ENCODE data around the gene KLF6. TPM values are rescaled to one million over a fixed set of nuclear protein-coding genes. Genes with fewer than 3 reads are reported as not detected.
A peak's percentile ranks its signal among the peaks of the same experiment; 100 is the strongest.

Gene KLF6
- polyA plus RNA-seq (2013, experiment 1 of 2) = 195 TPM
- polyA plus RNA-seq (2013, experiment 2 of 2) = 183 TPM

DNA sequence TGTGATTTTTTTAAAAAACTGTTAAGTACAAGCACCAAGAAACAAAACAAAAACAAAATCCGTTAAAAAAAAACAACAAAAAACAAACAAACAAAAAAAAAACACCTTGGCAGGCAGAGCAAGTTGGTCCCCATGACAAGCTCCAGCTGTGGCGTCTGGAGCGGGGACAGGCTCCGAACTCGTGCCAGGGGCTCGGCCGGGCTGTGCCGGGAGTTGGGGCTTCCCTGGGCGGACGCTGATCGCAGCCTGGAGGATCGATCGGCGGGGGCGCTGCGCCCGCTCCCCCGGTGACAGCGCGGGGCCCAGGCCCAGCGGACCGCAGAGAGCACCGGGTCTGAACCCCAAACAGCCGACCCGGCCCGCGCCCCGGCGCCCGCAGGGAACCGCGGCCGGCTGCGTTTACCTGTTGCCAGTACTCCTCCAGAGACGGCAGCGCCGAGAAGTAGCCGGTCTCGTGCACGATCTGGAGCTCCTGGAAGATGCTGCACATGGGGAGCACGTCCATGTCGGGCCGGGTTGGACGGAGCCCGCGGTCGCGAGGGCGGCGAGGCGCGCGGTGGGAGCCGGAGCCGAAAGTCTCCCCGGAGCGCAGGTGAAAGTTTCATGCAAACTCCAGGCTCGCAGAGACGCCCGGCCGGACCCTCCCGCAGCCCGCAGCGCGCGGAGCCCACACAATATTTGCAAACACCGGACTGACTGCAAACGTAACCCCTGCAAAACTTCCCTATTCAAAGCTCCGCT is at the start of gene KLF6:
Gene KLF6, minus strand, starts transcription at position 700 of the 741 bp plus-strand sequence. Its CDS starts 195 bp downstream, at position 505.
- Histone ChIP-seq H3K9me3 (ENCODE audit: control insufficient read depth, low read length) (no peaks in the 10 kb centered on the region), H3K14ac (ENCODE audit: low read length in 2 of 2) (peak within 1 kb of the TSS; percentile 93 to 98), H2BK5ac (ENCODE audit: low read depth, low read length, poor library complexity, severe bottlenecking) (peak within 1 kb of the TSS; percentile 96), H4K91ac (ENCODE audit: low read length) (peak within 1 kb of the TSS; percentile 97), H2BK12ac (ENCODE audit: low read length in 2 of 2) (peak within 1 kb of the TSS in 1 of 2 experiments; percentile 78), H3K4ac (ENCODE audit: low read depth in 1 of 2, low read length in 2 of 2) (peak within 1 kb of the TSS; percentile 97 to 99), H3K4me2 (ENCODE audit: low read length, poor library complexity, severe bottlenecking) (peak within 1 kb of the TSS; percentile 76), H2BK15ac (ENCODE audit: low read depth, poor library complexity, severe bottlenecking) (peak within 1 kb of the TSS; percentile 84), H3K79me1 (replicated peaks; ENCODE audit: low read length, poor library complexity, severe bottlenecking) (no peaks in the 10 kb centered on the region), H2AFZ (ENCODE audit: low read depth, low read length) (no peak within 1 kb of the TSS), H4K8ac (ENCODE audit: low read length) (peak within 1 kb of the TSS; percentile 90), H3K4me3 (ENCODE audit: insufficient read depth in 1 of 2, low read depth in 1 of 2, low read length in 2 of 2) (peak within 1 kb of the TSS; percentile 95 to 97), H3K9ac (ENCODE audit: low read length) (peak within 1 kb of the TSS; percentile 100), H2AK5ac (ENCODE audit: low read length, severe bottlenecking) (peak within 1 kb of the TSS; percentile 55), H3K18ac (ENCODE audit: low read depth in 1 of 2, low read length in 2 of 2) (peak within 1 kb of the TSS; percentile 99), H3K4me1 (ENCODE audit: control insufficient read depth, insufficient read depth, low read depth, low read length) (peaks cover 15% of the 10 kb centered on the region), H3K27me3 (ENCODE audit: control insufficient read depth in 1 of 2, insufficient read depth in 1 of 2, low read length in 2 of 2) (no peaks in the 10 kb centered on the region), H2BK120ac (ENCODE audit: low read depth, low read length) (peak within 1 kb of the TSS; percentile 99), H3K27ac (ENCODE audit: low read length, poor library complexity, severe bottlenecking) (peak within 1 kb of the TSS; percentile 91), H3K23ac (ENCODE audit: low read length in 2 of 2) (peak within 1 kb of the TSS in 1 of 2 experiments; percentile 100), H3K36me3 (ENCODE audit: control insufficient read depth in 1 of 2, insufficient read depth in 2 of 2, low read depth in 1 of 2, low read length in 2 of 2) (peaks cover 22 to 42% of the 10 kb centered on the region in 2 experiments)
- WGBS = under 1% methylated on average over 45 of the region's 69 CpGs
- DNase-seq = no peak

DNA sequence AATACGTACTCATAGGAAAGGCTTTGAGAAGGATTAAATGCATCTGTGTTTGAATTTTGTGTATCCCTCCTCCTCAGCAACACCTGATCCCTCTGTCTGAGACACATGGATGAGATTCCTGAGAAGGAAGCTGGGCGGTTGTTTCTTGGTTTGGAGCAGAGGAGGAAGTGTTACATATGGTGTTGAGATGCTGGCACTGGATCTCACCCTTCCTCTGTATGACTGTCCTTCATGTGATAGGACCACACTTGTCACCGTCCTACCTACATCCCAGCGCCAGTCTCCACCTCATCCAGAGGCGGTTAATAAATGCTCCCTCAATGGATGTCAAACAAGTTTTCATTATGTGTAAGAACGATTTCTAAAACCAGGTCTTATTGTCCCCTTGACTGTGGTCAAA is 49.4 kb upstream of the KLF6 start:
- no peak overlapping the region for H2AFZ ChIP-seq (ENCODE audit: low read depth, low read length)
- H2BK120ac ChIP-seq (ENCODE audit: low read depth, low read length) = no peak overlapping the region
- H3K23ac ChIP-seq (ENCODE audit: low read length in 2 of 2) = no peak overlapping the region
- H2BK15ac ChIP-seq (ENCODE audit: low read depth, poor library complexity, severe bottlenecking) = no peak overlapping the region
- peaks cover 7% of the 10 kb centered on the region for H3K4me1 ChIP-seq (ENCODE audit: control insufficient read depth, insufficient read depth, low read depth, low read length)
- H2AK5ac ChIP-seq (ENCODE audit: low read length, severe bottlenecking) = no peak overlapping the region
- H3K4ac ChIP-seq (ENCODE audit: low read depth in 1 of 2, low read length in 2 of 2) = no peak overlapping the region
- H2BK5ac ChIP-seq (ENCODE audit: low read depth, low read length, poor library complexity, severe bottlenecking) = no peak overlapping the region
- H3K4me3 ChIP-seq (ENCODE audit: insufficient read depth in 1 of 2, low read depth in 1 of 2, low read length in 2 of 2) = no peak overlapping the region
- H3K4me2 ChIP-seq (ENCODE audit: low read length, poor library complexity, severe bottlenecking) = no peak overlapping the region
- H3K9me3 ChIP-seq (ENCODE audit: control insufficient read depth, low read length) = no peaks in the 10 kb centered on the region
- H3K18ac ChIP-seq (ENCODE audit: low read depth in 1 of 2, low read length in 2 of 2) = peak overlapping the region in 1 of 2 experiments; percentile 13
- no peaks in the 10 kb centered on the region for H3K27me3 ChIP-seq (ENCODE audit: control insufficient read depth in 1 of 2, insufficient read depth in 1 of 2, low read length in 2 of 2)
- H2BK12ac ChIP-seq (ENCODE audit: low read length in 2 of 2) = peak overlapping the region in 1 of 2 experiments; percentile 29
- no peak overlapping the region for H4K8ac ChIP-seq (ENCODE audit: low read length)
- no peak overlapping the region for H3K14ac ChIP-seq (ENCODE audit: low read length in 2 of 2)
- no peak for DNase-seq
- WGBS = 90% methylated on average over 2 of the region's 6 CpGs
- H4K91ac ChIP-seq (ENCODE audit: low read length) = no peak overlapping the region
- H3K79me1 ChIP-seq (replicated peaks; ENCODE audit: low read length, poor library complexity, severe bottlenecking) = peaks cover 2% of the 10 kb centered on the region
- H3K27ac ChIP-seq (ENCODE audit: low read length, poor library complexity, severe bottlenecking) = no peak overlapping the region
- no peak overlapping the region for H3K9ac ChIP-seq (ENCODE audit: low read length)
- H3K36me3 ChIP-seq (ENCODE audit: control insufficient read depth in 1 of 2, insufficient read depth in 2 of 2, low read depth in 1 of 2, low read length in 2 of 2) = no peaks in the 10 kb centered on the region

DNA sequence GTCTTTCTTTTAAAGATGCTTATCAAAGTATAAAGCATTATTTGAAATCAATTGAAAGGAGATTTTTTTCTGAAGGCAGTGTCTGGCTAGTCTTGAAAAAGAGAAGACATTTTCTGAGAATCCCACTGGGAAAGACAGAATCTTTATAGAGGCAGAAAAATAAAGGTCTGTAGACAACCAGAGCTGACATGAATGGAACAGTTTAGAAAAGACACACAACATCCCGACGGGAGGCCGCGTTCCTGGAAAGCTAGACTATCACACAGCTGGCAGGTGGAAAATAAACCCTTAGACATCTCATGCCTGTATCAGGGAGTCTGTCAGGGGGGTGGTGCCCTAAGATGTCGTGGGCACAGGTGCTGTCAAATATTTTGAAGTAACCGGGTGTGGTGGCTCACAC is 48.0 kb upstream of the KLF6 start:
- 93% methylated on average over 6 of the region's 6 CpGs for WGBS
- Histone ChIP-seq H2BK5ac (ENCODE audit: low read depth, low read length, poor library complexity, severe bottlenecking) (no peak overlapping the region), H3K9ac (ENCODE audit: low read length) (no peak overlapping the region), H2BK120ac (ENCODE audit: low read depth, low read length) (no peak overlapping the region), H3K9me3 (ENCODE audit: control insufficient read depth, low read length) (no peaks in the 10 kb centered on the region), H3K27ac (ENCODE audit: low read length, poor library complexity, severe bottlenecking) (no peak overlapping the region), H3K4ac (ENCODE audit: low read depth in 1 of 2, low read length in 2 of 2) (peak overlapping the region in 1 of 2 experiments; percentile 46), H3K4me1 (ENCODE audit: control insufficient read depth, insufficient read depth, low read depth, low read length) (peaks cover 10% of the 10 kb centered on the region), H3K79me1 (replicated peaks; ENCODE audit: low read length, poor library complexity, severe bottlenecking) (peaks cover 2% of the 10 kb centered on the region), H3K14ac (ENCODE audit: low read length in 2 of 2) (no peak overlapping the region), H2AFZ (ENCODE audit: low read depth, low read length) (no peak overlapping the region), H4K8ac (ENCODE audit: low read length) (no peak overlapping the region), H3K36me3 (ENCODE audit: control insufficient read depth in 1 of 2, insufficient read depth in 2 of 2, low read depth in 1 of 2, low read length in 2 of 2) (no peaks in the 10 kb centered on the region), H3K27me3 (ENCODE audit: control insufficient read depth in 1 of 2, insufficient read depth in 1 of 2, low read length in 2 of 2) (no peaks in the 10 kb centered on the region), H2BK15ac (ENCODE audit: low read depth, poor library complexity, severe bottlenecking) (no peak overlapping the region), H3K18ac (ENCODE audit: low read depth in 1 of 2, low read length in 2 of 2) (no peak overlapping the region), H2BK12ac (ENCODE audit: low read length in 2 of 2) (peak overlapping the region in 1 of 2 experiments; percentile 15), H3K23ac (ENCODE audit: low read length in 2 of 2) (no peak overlapping the region), H4K91ac (ENCODE audit: low read length) (no peak overlapping the region), H3K4me3 (ENCODE audit: insufficient read depth in 1 of 2, low read depth in 1 of 2, low read length in 2 of 2) (no peak overlapping the region), H3K4me2 (ENCODE audit: low read length, poor library complexity, severe bottlenecking) (no peak overlapping the region), H2AK5ac (ENCODE audit: low read length, severe bottlenecking) (no peak overlapping the region)
- DNase-seq = no peak

DNA sequence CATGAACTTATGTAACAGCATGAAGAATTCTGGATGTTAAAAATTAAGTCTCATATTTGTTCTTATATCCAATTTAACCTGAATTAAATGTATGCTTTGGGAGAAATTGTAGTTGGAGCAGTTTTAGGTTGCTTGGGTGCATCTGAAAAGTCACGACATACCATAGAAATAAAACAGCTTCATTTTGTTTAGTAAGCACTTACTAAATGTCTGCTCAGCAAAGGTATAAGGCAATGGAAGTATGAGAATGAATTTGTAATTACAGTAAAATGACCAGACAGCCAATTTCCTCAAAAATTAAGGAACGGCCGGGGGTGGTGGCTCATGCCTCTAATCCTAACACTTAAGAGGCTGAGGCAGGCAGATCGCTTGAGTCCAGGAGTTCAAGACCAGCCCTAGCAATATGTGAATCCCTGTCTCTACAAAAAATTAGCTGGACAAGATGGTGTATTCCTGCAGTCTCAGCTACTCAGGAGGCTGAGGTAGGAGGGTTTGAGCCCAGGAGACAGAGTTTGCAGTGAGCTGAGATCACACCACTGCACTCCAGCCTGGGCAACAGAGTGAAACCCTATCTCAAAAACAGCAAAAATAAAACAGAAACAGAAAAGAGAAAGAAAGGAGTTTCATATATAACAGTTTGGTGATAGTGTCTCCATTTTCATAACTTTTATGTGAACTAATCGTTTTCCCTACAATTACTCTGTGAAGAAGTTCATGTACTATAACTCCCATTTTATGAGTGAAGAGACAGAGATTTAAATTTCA is 47.2 kb upstream of the KLF6 start:
- Histone ChIP-seq H3K4me2 (ENCODE audit: low read length, poor library complexity, severe bottlenecking) (no peak overlapping the region), H3K23ac (ENCODE audit: low read length in 2 of 2) (no peak overlapping the region), H3K4ac (ENCODE audit: low read depth in 1 of 2, low read length in 2 of 2) (no peak overlapping the region), H3K27me3 (ENCODE audit: control insufficient read depth in 1 of 2, insufficient read depth in 1 of 2, low read length in 2 of 2) (no peaks in the 10 kb centered on the region), H3K79me1 (replicated peaks; ENCODE audit: low read length, poor library complexity, severe bottlenecking) (peaks cover 2% of the 10 kb centered on the region), H2BK120ac (ENCODE audit: low read depth, low read length) (peak overlapping the region; percentile 78), H3K4me1 (ENCODE audit: control insufficient read depth, insufficient read depth, low read depth, low read length) (peaks cover 16% of the 10 kb centered on the region), H2AK5ac (ENCODE audit: low read length, severe bottlenecking) (no peak overlapping the region), H3K4me3 (ENCODE audit: insufficient read depth in 1 of 2, low read depth in 1 of 2, low read length in 2 of 2) (no peak overlapping the region), H3K18ac (ENCODE audit: low read depth in 1 of 2, low read length in 2 of 2) (peak overlapping the region in 1 of 2 experiments; percentile 38), H4K8ac (ENCODE audit: low read length) (no peak overlapping the region), H2AFZ (ENCODE audit: low read depth, low read length) (no peak overlapping the region), H2BK5ac (ENCODE audit: low read depth, low read length, poor library complexity, severe bottlenecking) (no peak overlapping the region), H3K27ac (ENCODE audit: low read length, poor library complexity, severe bottlenecking) (no peak overlapping the region), H2BK12ac (ENCODE audit: low read length in 2 of 2) (no peak overlapping the region), H3K36me3 (ENCODE audit: control insufficient read depth in 1 of 2, insufficient read depth in 2 of 2, low read depth in 1 of 2, low read length in 2 of 2) (no peaks in the 10 kb centered on the region), H3K9me3 (ENCODE audit: control insufficient read depth, low read length) (no peaks in the 10 kb centered on the region), H3K9ac (ENCODE audit: low read length) (peak overlapping the region; percentile 37), H2BK15ac (ENCODE audit: low read depth, poor library complexity, severe bottlenecking) (no peak overlapping the region), H4K91ac (ENCODE audit: low read length) (no peak overlapping the region), H3K14ac (ENCODE audit: low read length in 2 of 2) (no peak overlapping the region)
- no peak for DNase-seq
- WGBS = 98% methylated on average over 4 of the region's 5 CpGs

Measured in mesenchymal stem cell (in vitro differentiated cells and primary cell).